ENCODE measurements around the gene PZP.

PZP gene

GRCh38 chr12:9252256-9252655, 44.1 kb upstream of the PZP start:
- no peaks in the 10 kb centered on the region for H3K27me3 ChIP-seq (ENCODE audit: insufficient read depth, low read length, poor library complexity)
- no peak overlapping the region for H3K23ac ChIP-seq (ENCODE audit: low read length)
- no peaks in the 10 kb centered on the region for H3K36me3 ChIP-seq (ENCODE audit: control insufficient read depth, insufficient read depth, low read length)
- no peak overlapping the region for H3K4me3 ChIP-seq (ENCODE audit: low read length)
- no peak for DNase-seq
- no peak overlapping the region for H3K27ac ChIP-seq (ENCODE audit: low read depth, low read length)
- H3K79me1 ChIP-seq (ENCODE audit: low read length), result no peaks in the 10 kb centered on the region
- no peak overlapping the region for H4K5ac ChIP-seq (ENCODE audit: low read length)
- H2AK5ac ChIP-seq (ENCODE audit: low read length), result no peak overlapping the region
- no peak overlapping the region for H2BK15ac ChIP-seq (replicated peaks; ENCODE audit: low read depth)
- no peak overlapping the region for H2BK120ac ChIP-seq (ENCODE audit: low read depth, low read length)
- no peaks in the 10 kb centered on the region for H3K79me2 ChIP-seq (ENCODE audit: control insufficient read depth, insufficient read depth, low read length)
- H3K4ac ChIP-seq (ENCODE audit: low read depth, low read length), result no peak overlapping the region
- no peaks in the 10 kb centered on the region for H3K4me1 ChIP-seq (ENCODE audit: control insufficient read depth, low read depth, low read length)
- no peak overlapping the region for H3K18ac ChIP-seq (ENCODE audit: low read length)
- H3K4me2 ChIP-seq (ENCODE audit: low read length), result no peak overlapping the region
- no peak overlapping the region for H4K8ac ChIP-seq (ENCODE audit: low read depth, low read length)
- H2BK5ac ChIP-seq (ENCODE audit: low read length), result no peak overlapping the region
- H3K9ac ChIP-seq (ENCODE audit: low read length), result no peak overlapping the region
- H3K56ac ChIP-seq (ENCODE audit: low read length), result no peak overlapping the region

DNA sequence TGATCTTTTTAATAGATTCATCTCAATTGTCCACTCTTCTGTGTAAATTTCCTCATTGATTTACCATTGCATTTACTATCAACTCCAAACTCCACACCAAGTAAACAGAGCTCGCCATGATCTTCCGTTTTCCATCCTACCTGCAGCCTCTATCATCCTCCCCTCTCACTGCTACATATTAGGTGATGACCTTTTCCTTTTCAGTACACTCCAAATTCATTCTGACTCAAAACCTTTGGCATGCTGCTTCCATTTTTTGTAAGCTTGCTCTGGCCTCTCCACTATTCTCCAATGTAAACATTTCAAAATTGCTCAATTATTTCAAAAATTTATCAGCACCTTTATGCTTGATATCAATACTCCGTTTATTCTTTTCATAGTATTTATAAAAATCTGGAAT, 40.2 kb upstream of the PZP start:
- H3K4me1 ChIP-seq (ENCODE audit: control insufficient read depth, low read depth, low read length), result no peaks in the 10 kb centered on the region
- no peaks in the 10 kb centered on the region for H3K79me1 ChIP-seq (ENCODE audit: low read length)
- H3K4ac ChIP-seq (ENCODE audit: low read depth, low read length), result no peak overlapping the region
- no peak overlapping the region for H3K18ac ChIP-seq (ENCODE audit: low read length)
- no peak overlapping the region for H3K56ac ChIP-seq (ENCODE audit: low read length)
- H2BK15ac ChIP-seq (replicated peaks; ENCODE audit: low read depth), result no peak overlapping the region
- WGBS (ENCODE audit: extremely low coverage, insufficient coverage, low lambda C conversion rate), result no CpG with 5 or more reads among the region's 3 CpGs
- no peaks in the 10 kb centered on the region for H3K79me2 ChIP-seq (ENCODE audit: control insufficient read depth, insufficient read depth, low read length)
- no peak overlapping the region for H4K8ac ChIP-seq (ENCODE audit: low read depth, low read length)
- no peak overlapping the region for H3K27ac ChIP-seq (ENCODE audit: low read depth, low read length)
- no peak for DNase-seq
- no peak overlapping the region for H3K9ac ChIP-seq (ENCODE audit: low read length)
- no peak overlapping the region for H2AK5ac ChIP-seq (ENCODE audit: low read length)
- no peak overlapping the region for H4K5ac ChIP-seq (ENCODE audit: low read length)
- H3K27me3 ChIP-seq (ENCODE audit: insufficient read depth, low read length, poor library complexity), result no peaks in the 10 kb centered on the region
- no peaks in the 10 kb centered on the region for H3K36me3 ChIP-seq (ENCODE audit: control insufficient read depth, insufficient read depth, low read length)
- no peak overlapping the region for H2BK5ac ChIP-seq (ENCODE audit: low read length)
- H3K4me2 ChIP-seq (ENCODE audit: low read length), result no peak overlapping the region
- no peak overlapping the region for H2BK120ac ChIP-seq (ENCODE audit: low read depth, low read length)
- no peak overlapping the region for H3K4me3 ChIP-seq (ENCODE audit: low read length)
- no peak overlapping the region for H3K23ac ChIP-seq (ENCODE audit: low read length)

GRCh38 chr12:9244894-9245293, 36.7 kb upstream of the PZP start:
- Histone ChIP-seq H3K4me2 (ENCODE audit: low read length) (no peak overlapping the region), H2BK120ac (ENCODE audit: low read depth, low read length) (no peak overlapping the region), H4K8ac (ENCODE audit: low read depth, low read length) (no peak overlapping the region), H3K79me2 (ENCODE audit: control insufficient read depth, insufficient read depth, low read length) (no peaks in the 10 kb centered on the region), H3K79me1 (ENCODE audit: low read length) (no peaks in the 10 kb centered on the region), H2BK15ac (replicated peaks; ENCODE audit: low read depth) (no peak overlapping the region), H3K4ac (ENCODE audit: low read depth, low read length) (no peak overlapping the region), H3K27ac (ENCODE audit: low read depth, low read length) (no peak overlapping the region), H2AK5ac (ENCODE audit: low read length) (no peak overlapping the region), H3K4me1 (ENCODE audit: control insufficient read depth, low read depth, low read length) (no peaks in the 10 kb centered on the region), H3K4me3 (ENCODE audit: low read length) (no peak overlapping the region), H4K5ac (ENCODE audit: low read length) (no peak overlapping the region), H3K9ac (ENCODE audit: low read length) (no peak overlapping the region), H2BK5ac (ENCODE audit: low read length) (no peak overlapping the region), H3K18ac (ENCODE audit: low read length) (no peak overlapping the region), H3K23ac (ENCODE audit: low read length) (no peak overlapping the region), H3K27me3 (ENCODE audit: insufficient read depth, low read length, poor library complexity) (no peaks in the 10 kb centered on the region), H3K36me3 (ENCODE audit: control insufficient read depth, insufficient read depth, low read length) (no peaks in the 10 kb centered on the region), H3K56ac (ENCODE audit: low read length) (no peak overlapping the region)
- no peak for DNase-seq
- no CpG with 5 or more reads among the region's 6 CpGs for WGBS (ENCODE audit: extremely low coverage, insufficient coverage, low lambda C conversion rate)

- whole genome bisulfite sequencing (ENCODE audit: extremely low coverage, insufficient coverage, low lambda C conversion rate), result no CpG with 5 or more reads among the region's 1 CpG
- Histone ChIP-seq H3K18ac (ENCODE audit: low read length) (no peak overlapping the region), H3K56ac (ENCODE audit: low read length) (no peak overlapping the region), H3K23ac (ENCODE audit: low read length) (no peak overlapping the region), H2BK120ac (ENCODE audit: low read depth, low read length) (no peak overlapping the region), H2BK5ac (ENCODE audit: low read length) (no peak overlapping the region), H4K5ac (ENCODE audit: low read length) (no peak overlapping the region), H3K79me2 (ENCODE audit: control insufficient read depth, insufficient read depth, low read length) (no peaks in the 10 kb centered on the region), H3K9ac (ENCODE audit: low read length) (no peak overlapping the region), H2AK5ac (ENCODE audit: low read length) (no peak overlapping the region), H3K79me1 (ENCODE audit: low read length) (no peaks in the 10 kb centered on the region), H3K4me3 (ENCODE audit: low read length) (no peak overlapping the region), H3K4ac (ENCODE audit: low read depth, low read length) (no peak overlapping the region), H3K27me3 (ENCODE audit: insufficient read depth, low read length, poor library complexity) (no peaks in the 10 kb centered on the region), H3K4me1 (ENCODE audit: control insufficient read depth, low read depth, low read length) (no peaks in the 10 kb centered on the region), H4K8ac (ENCODE audit: low read depth, low read length) (no peak overlapping the region), H2BK15ac (replicated peaks; ENCODE audit: low read depth) (no peak overlapping the region), H3K36me3 (ENCODE audit: control insufficient read depth, insufficient read depth, low read length) (no peaks in the 10 kb centered on the region), H3K27ac (ENCODE audit: low read depth, low read length) (no peak overlapping the region), H3K4me2 (ENCODE audit: low read length) (no peak overlapping the region)
- DNase-seq, result no peak
Observed at GRCh38 chr12:9243999-9244649, 35.9 kb upstream of the PZP start.

- Histone ChIP-seq H2BK120ac (ENCODE audit: low read depth, low read length) (no peak overlapping the region), H3K79me2 (ENCODE audit: control insufficient read depth, insufficient read depth, low read length) (no peaks in the 10 kb centered on the region), H3K36me3 (ENCODE audit: control insufficient read depth, insufficient read depth, low read length) (no peaks in the 10 kb centered on the region), H3K23ac (ENCODE audit: low read length) (no peak overlapping the region), H3K79me1 (ENCODE audit: low read length) (no peaks in the 10 kb centered on the region), H3K4me1 (ENCODE audit: control insufficient read depth, low read depth, low read length) (no peaks in the 10 kb centered on the region), H3K56ac (ENCODE audit: low read length) (no peak overlapping the region), H3K27me3 (ENCODE audit: insufficient read depth, low read length, poor library complexity) (no peaks in the 10 kb centered on the region), H2BK15ac (replicated peaks; ENCODE audit: low read depth) (no peak overlapping the region), H2AK5ac (ENCODE audit: low read length) (no peak overlapping the region), H4K8ac (ENCODE audit: low read depth, low read length) (no peak overlapping the region), H3K18ac (ENCODE audit: low read length) (no peak overlapping the region), H3K9ac (ENCODE audit: low read length) (no peak overlapping the region), H4K5ac (ENCODE audit: low read length) (no peak overlapping the region), H3K4ac (ENCODE audit: low read depth, low read length) (no peak overlapping the region), H3K4me3 (ENCODE audit: low read length) (no peak overlapping the region), H3K4me2 (ENCODE audit: low read length) (no peak overlapping the region), H3K27ac (ENCODE audit: low read depth, low read length) (no peak overlapping the region), H2BK5ac (ENCODE audit: low read length) (no peak overlapping the region)
- no peak for DNase-seq
- WGBS (ENCODE audit: extremely low coverage, insufficient coverage, low lambda C conversion rate), result no CpG with 5 or more reads among the region's 3 CpGs
Observed at GRCh38 chr12:9241301-9241700, 33.1 kb upstream of the PZP start.

GRCh38 chr12:9240776-9241175, 32.6 kb upstream of the PZP start:
- Histone ChIP-seq H3K18ac (ENCODE audit: low read length) (no peak overlapping the region), H3K36me3 (ENCODE audit: control insufficient read depth, insufficient read depth, low read length) (no peaks in the 10 kb centered on the region), H3K23ac (ENCODE audit: low read length) (no peak overlapping the region), H3K4me1 (ENCODE audit: control insufficient read depth, low read depth, low read length) (no peaks in the 10 kb centered on the region), H2BK5ac (ENCODE audit: low read length) (no peak overlapping the region), H3K4ac (ENCODE audit: low read depth, low read length) (no peak overlapping the region), H2BK15ac (replicated peaks; ENCODE audit: low read depth) (no peak overlapping the region), H3K9ac (ENCODE audit: low read length) (no peak overlapping the region), H2BK120ac (ENCODE audit: low read depth, low read length) (no peak overlapping the region), H2AK5ac (ENCODE audit: low read length) (no peak overlapping the region), H3K79me2 (ENCODE audit: control insufficient read depth, insufficient read depth, low read length) (no peaks in the 10 kb centered on the region), H4K8ac (ENCODE audit: low read depth, low read length) (no peak overlapping the region), H4K5ac (ENCODE audit: low read length) (no peak overlapping the region), H3K4me3 (ENCODE audit: low read length) (no peak overlapping the region), H3K79me1 (ENCODE audit: low read length) (no peaks in the 10 kb centered on the region), H3K27ac (ENCODE audit: low read depth, low read length) (no peak overlapping the region), H3K56ac (ENCODE audit: low read length) (no peak overlapping the region), H3K27me3 (ENCODE audit: insufficient read depth, low read length, poor library complexity) (no peaks in the 10 kb centered on the region), H3K4me2 (ENCODE audit: low read length) (no peak overlapping the region)
- no peak for DNase-seq
- WGBS (ENCODE audit: extremely low coverage, insufficient coverage, low lambda C conversion rate), result no CpG with 5 or more reads among the region's 5 CpGs
